Measurements from ENCODE around the gene OLIG1. TPM values are rescaled to one million over a fixed set of nuclear protein-coding genes. Genes with fewer than 3 reads are reported as not detected.

OLIG1 gene
- total RNA-seq, 1 experiment from 2014 or later = not detected

DNA sequence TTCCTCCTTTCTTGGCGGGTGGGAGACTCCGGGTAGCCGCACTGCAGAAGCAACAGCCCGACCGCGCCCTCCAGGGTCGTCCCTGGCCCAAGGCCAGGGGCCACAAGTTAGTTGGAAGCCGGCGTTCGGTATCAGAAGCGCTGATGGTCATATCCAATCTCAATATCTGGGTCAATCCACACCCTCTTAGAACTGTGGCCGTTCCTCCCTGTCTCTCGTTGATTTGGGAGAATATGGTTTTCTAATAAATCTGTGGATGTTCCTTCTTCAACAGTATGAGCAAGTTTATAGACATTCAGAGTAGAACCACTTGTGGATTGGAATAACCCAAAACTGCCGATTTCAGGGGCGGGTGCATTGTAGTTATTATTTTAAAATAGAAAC, 41.7 kb upstream of the OLIG1 start (continued):
- TF ChIP-seq, protein P1, sequence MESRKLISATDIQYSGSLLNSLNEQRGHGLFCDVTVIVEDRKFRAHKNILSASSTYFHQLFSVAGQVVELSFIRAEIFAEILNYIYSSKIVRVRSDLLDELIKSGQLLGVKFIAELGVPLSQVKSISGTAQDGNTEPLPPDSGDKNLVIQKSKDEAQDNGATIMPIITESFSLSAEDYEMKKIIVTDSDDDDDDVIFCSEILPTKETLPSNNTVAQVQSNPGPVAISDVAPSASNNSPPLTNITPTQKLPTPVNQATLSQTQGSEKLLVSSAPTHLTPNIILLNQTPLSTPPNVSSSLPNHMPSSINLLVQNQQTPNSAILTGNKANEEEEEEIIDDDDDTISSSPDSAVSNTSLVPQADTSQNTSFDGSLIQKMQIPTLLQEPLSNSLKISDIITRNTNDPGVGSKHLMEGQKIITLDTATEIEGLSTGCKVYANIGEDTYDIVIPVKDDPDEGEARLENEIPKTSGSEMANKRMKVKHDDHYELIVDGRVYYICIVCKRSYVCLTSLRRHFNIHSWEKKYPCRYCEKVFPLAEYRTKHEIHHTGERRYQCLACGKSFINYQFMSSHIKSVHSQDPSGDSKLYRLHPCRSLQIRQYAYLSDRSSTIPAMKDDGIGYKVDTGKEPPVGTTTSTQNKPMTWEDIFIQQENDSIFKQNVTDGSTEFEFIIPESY (IDR thresholded peaks at IDR 0.05; ENCODE audit: extremely low read depth, insufficient replicate concordance, low read length) = no peak
- TF ChIP-seq CBX3 (IDR thresholded peaks at IDR 0.05; ENCODE audit: low read depth) (no peak), POLR2AphosphoS5 (IDR thresholded peaks at IDR 0.05; ENCODE audit: low read depth, low read length) (no peak), EZH2 (IDR thresholded peaks at IDR 0.05) (no peak), ZFX (IDR thresholded peaks at IDR 0.05) (no peak), POLR2A (IDR thresholded peaks at IDR 0.05; ENCODE audit: borderline replicate concordance, extremely low read depth, insufficient read depth, insufficient read length) (no peak), SP1 (IDR thresholded peaks at IDR 0.05; ENCODE audit: low read depth) (no peak), YY1 (IDR thresholded peaks at IDR 0.05; ENCODE audit: extremely low read depth, insufficient replicate concordance, low read depth, low read length) (no peak), TCF7L2 (IDR thresholded peaks at IDR 0.05; ENCODE audit: borderline replicate concordance, extremely low read depth, insufficient read depth, insufficient read length) (no peak), JUND (IDR thresholded peaks at IDR 0.05) (no peak)
- TF ChIP-seq, protein P2, sequence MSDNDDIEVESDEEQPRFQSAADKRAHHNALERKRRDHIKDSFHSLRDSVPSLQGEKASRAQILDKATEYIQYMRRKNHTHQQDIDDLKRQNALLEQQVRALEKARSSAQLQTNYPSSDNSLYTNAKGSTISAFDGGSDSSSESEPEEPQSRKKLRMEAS (IDR thresholded peaks at IDR 0.05) = no peak

DNA sequence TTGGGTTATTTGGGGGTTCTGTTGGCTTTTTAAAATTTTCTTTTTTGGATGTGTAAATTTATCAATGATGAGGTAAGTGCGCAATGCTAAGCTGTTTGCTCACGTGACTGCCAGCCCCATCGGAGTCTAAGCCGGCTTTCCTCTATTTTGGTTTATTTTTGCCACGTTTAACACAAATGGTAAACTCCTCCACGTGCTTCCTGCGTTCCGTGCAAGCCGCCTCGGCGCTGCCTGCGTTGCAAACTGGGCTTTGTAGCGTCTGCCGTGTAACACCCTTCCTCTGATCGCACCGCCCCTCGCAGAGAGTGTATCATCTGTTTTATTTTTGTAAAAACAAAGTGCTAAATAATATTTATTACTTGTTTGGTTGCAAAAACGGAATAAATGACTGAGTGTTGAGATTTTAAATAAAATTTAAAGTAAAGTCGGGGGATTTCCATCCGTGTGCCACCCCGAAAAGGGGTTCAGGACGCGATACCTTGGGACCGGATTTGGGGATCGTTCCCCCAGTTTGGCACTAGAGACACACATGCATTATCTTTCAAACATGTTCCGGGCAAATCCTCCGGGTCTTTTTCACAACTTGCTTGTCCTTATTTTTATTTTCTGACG, 41.1 kb upstream of the OLIG1 start:
- Histone ChIP-seq H4K20me1 (ENCODE audit: insufficient read depth) (no peaks in the 10 kb centered on the region), H3K4me1 (ENCODE audit: control insufficient read depth in 1 of 2, insufficient read depth in 2 of 2, low read length in 2 of 2) (no peaks in the 10 kb centered on the region), H3K36me3 (ENCODE audit: control insufficient read depth in 1 of 2, insufficient read depth in 2 of 2, low read length in 2 of 2) (no peaks in the 10 kb centered on the region), H2AFZ (ENCODE audit: low read depth, low read length, poor library complexity, severe bottlenecking) (no peak overlapping the region), H3K4me2 (ENCODE audit: low read length) (no peak overlapping the region), H3K27ac (ENCODE audit: low read depth, low read length) (no peak overlapping the region), H3K9me2 (ENCODE audit: insufficient read depth) (no peaks in the 10 kb centered on the region), H3K9me3 (ENCODE audit: control insufficient read depth in 1 of 2, insufficient read depth in 1 of 2, low read depth in 1 of 2, low read length in 2 of 2) (no peaks in the 10 kb centered on the region), H3K9ac (ENCODE audit: low read length) (no peak overlapping the region), H3K79me2 (ENCODE audit: insufficient read depth, low read length) (no peaks in the 10 kb centered on the region), H3K4me3 (replicated peaks in 1 of 2; ENCODE audit: low read depth in 1 of 2, low read length in 2 of 2) (no peak overlapping the region), H3K27me3 (ENCODE audit: insufficient read depth, low read length) (peaks cover 12% of the 10 kb centered on the region; the same call in 1 of the 2 replicates)
- ATAC-seq (no peak), DNase-seq (ENCODE audit: low read depth, low spot score) (no peak)
- ChIA-PET RAD21 (ENCODE audit: low non-redundant PET in 1 of 2, low total read pairs in 2 of 2, uncharacterized antibody in 2 of 2, unreplicated experiment in 2 of 2) (no interaction called here), CTCF (no interaction called here), POLR2A (no interaction called here)
- no peak for TF ChIP-seq POLR2A (IDR thresholded peaks at IDR 0.05; ENCODE audit: borderline replicate concordance, extremely low read depth, insufficient read depth, insufficient read length)
- TF ChIP-seq, protein P3, sequence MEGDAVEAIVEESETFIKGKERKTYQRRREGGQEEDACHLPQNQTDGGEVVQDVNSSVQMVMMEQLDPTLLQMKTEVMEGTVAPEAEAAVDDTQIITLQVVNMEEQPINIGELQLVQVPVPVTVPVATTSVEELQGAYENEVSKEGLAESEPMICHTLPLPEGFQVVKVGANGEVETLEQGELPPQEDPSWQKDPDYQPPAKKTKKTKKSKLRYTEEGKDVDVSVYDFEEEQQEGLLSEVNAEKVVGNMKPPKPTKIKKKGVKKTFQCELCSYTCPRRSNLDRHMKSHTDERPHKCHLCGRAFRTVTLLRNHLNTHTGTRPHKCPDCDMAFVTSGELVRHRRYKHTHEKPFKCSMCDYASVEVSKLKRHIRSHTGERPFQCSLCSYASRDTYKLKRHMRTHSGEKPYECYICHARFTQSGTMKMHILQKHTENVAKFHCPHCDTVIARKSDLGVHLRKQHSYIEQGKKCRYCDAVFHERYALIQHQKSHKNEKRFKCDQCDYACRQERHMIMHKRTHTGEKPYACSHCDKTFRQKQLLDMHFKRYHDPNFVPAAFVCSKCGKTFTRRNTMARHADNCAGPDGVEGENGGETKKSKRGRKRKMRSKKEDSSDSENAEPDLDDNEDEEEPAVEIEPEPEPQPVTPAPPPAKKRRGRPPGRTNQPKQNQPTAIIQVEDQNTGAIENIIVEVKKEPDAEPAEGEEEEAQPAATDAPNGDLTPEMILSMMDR (IDR thresholded peaks at IDR 0.05 in 2 of 3, conservative IDR thresholded peaks at IDR 0.05 in 1 of 3; ENCODE audit: borderline replicate concordance in 1 of 3, insufficient read depth in 1 of 3, low read depth in 2 of 3, low read length in 2 of 3) = no peak
- no peak for TF ChIP-seq SP1 (IDR thresholded peaks at IDR 0.05; ENCODE audit: low read depth)
- TF ChIP-seq YY1 (IDR thresholded peaks at IDR 0.05; ENCODE audit: extremely low read depth, insufficient replicate concordance, low read depth, low read length) = no peak
- TF ChIP-seq POLR2AphosphoS5 (IDR thresholded peaks at IDR 0.05; ENCODE audit: low read depth, low read length) = no peak
- intact Hi-C loops (cut with micrococcal nuclease) = no loop called here
- no TSS peak for BruUV-seq (replicated peaks)
